Fibroblast of the aortic adventitia (primary cell): ENCODE data around the gene DOCK4. TPM values are rescaled to one million over a fixed set of nuclear protein-coding genes. Genes with fewer than 3 reads are reported as not detected.
A peak's percentile ranks its signal among the peaks of the same experiment; 100 is the strongest.

Experiments used
- DNase-seq: peaks from one replicate; pipeline ENCODE4 v3.0.0-alpha.2; 2010; ENCODE audit warnings: low read depth
- H3K4me3 ChIP-seq: 2 replicates; pipeline ENCODE4 v1.5.1; 2011; ENCODE audit warnings: low read depth, mild to moderate bottlenecking, control low read depth, low read length, moderate library complexity
- total RNA-seq: library from RNA; depleted of rRNA; stranded (reverse); fragments of >200 nt; gene quantifications from 2 replicates; pipeline ENCODE4 v1.2.3, GENCODE V29; 2012; ENCODE audit warnings: low replicate concordance
- TF ChIP-seq, protein P1 (sequence below): IDR thresholded peaks from 2 replicates; pipeline ENCODE4 v1.5.1; 2011; ENCODE audit warnings: mild to moderate bottlenecking, low read length, control low read depth, inconsistent platforms; ENCODE audit not compliant: insufficient read depth

The DOCK4 gene
- total RNA-seq, 1 donor, result 25.9 TPM

- no peak overlapping the region for H3K4me3 ChIP-seq
- TF ChIP-seq, protein P1, sequence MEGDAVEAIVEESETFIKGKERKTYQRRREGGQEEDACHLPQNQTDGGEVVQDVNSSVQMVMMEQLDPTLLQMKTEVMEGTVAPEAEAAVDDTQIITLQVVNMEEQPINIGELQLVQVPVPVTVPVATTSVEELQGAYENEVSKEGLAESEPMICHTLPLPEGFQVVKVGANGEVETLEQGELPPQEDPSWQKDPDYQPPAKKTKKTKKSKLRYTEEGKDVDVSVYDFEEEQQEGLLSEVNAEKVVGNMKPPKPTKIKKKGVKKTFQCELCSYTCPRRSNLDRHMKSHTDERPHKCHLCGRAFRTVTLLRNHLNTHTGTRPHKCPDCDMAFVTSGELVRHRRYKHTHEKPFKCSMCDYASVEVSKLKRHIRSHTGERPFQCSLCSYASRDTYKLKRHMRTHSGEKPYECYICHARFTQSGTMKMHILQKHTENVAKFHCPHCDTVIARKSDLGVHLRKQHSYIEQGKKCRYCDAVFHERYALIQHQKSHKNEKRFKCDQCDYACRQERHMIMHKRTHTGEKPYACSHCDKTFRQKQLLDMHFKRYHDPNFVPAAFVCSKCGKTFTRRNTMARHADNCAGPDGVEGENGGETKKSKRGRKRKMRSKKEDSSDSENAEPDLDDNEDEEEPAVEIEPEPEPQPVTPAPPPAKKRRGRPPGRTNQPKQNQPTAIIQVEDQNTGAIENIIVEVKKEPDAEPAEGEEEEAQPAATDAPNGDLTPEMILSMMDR, result no peak
- DNase-seq, result no peak
These were observed 113.9 kb downstream of the DOCK4 start for GRCh38 chr7:112092306-112092705.

GRCh38 chr7:112091768-112092167, 114.4 kb downstream of the DOCK4 start:
- H3K4me3 ChIP-seq, result no peak overlapping the region
- TF ChIP-seq, protein P1, result no peak
- DNase-seq, result no peak

GRCh38 chr7:112089551-112089950, 116.6 kb downstream of the DOCK4 start:
- H3K4me3 ChIP-seq, result no peak overlapping the region
- DNase-seq, result no peak
- TF ChIP-seq, protein P1, result no peak

DNA sequence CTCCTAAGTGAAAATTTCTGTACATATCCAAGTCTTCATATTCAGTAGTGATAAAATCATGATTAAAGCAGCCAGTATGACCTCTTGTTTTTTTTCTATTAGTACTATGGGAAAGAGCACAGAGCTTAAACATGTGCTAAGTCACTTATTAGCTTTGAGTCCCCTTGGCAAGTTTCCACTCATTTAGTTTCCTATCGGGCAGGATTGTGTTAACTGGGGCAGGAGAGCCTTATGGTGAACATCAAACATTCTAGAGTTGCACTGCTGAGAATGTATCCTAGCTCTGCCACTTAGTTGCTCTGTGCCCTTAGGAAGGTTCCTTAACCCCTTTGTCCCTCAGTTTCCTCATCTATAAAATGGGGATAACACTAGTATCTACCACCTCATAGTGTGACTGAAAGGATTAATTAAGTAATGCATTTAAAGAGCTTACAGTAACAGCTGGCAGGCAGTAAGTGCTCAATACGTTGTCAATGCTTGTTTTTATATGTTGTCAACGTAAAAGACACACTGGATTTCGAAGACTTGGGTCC, 117.6 kb downstream of the DOCK4 start:
- no peak for DNase-seq
- no peak overlapping the region for H3K4me3 ChIP-seq
- TF ChIP-seq, protein P1, result no peak

DNA sequence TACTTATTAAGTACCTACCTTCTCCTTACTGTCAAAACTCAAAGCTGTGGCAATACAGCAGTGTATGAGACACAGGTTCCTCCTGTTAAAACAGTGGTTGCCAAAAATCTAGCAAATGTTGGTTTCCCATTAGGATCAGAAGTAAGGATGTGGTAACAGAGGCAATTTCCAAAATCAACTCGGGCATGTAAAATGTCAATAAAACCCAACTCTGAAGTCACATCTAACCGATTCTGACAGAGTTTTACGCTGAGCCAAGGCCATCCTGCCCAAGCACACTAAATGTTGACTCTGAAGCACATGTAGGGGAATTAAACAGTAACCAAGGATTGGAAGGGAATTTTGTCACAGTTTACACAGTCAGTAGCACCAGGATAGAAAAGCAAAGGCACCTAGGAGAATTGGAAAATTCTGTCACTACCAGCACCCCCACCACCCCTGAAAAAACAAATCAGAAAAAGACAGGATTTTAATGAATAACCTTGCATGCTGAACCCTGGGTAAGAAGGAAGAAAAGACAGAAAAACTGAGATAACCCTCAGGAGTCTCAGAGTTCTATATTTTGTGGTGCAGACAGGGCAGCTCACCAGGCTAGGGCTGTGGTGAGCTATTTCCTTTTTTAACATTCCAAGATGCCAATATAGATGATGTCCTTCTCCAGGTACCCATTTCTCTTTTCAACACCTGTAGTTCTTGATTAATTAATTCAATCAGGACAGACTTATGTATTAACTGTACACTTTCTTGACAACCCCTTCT, 119.5 kb downstream of the DOCK4 start:
- no peak overlapping the region for H3K4me3 ChIP-seq
- TF ChIP-seq, protein P1, result no peak
- DNase-seq, result no peak

GRCh38 chr7:112084520-112084971, 121.7 kb downstream of the DOCK4 start:
- TF ChIP-seq, protein P1, result no peak
- no peak overlapping the region for H3K4me3 ChIP-seq
- DNase-seq, result peak; percentile 61
